ENCODE data around the gene TBL3.

GRCh38 chr16:1933097-1933661, 38.7 kb upstream of the TBL3 start:
- TF ChIP-seq, protein P1, sequence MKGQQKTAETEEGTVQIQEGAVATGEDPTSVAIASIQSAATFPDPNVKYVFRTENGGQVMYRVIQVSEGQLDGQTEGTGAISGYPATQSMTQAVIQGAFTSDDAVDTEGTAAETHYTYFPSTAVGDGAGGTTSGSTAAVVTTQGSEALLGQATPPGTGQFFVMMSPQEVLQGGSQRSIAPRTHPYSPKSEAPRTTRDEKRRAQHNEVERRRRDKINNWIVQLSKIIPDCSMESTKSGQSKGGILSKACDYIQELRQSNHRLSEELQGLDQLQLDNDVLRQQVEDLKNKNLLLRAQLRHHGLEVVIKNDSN (IDR thresholded peaks at IDR 0.05) = no peak
- TF ChIP-seq RAD21 (IDR thresholded peaks at IDR 0.05; ENCODE audit: low read depth) (no peak), FOXM1 (IDR thresholded peaks at IDR 0.05; ENCODE audit: borderline replicate concordance, low read depth) (no peak), MAX (IDR thresholded peaks at IDR 0.05) (no peak), CEBPB (IDR thresholded peaks at IDR 0.05) (no peak), TAF1 (IDR thresholded peaks at IDR 0.05; ENCODE audit: low read depth) (no peak), REST (IDR thresholded peaks at IDR 0.05; ENCODE audit: low read depth) (no peak), TEAD4 (IDR thresholded peaks at IDR 0.05) (no peak), EGR1 (IDR thresholded peaks at IDR 0.05) (no peak), TCF12 (IDR thresholded peaks at IDR 0.05; ENCODE audit: low read depth) (no peak), YY1 (IDR thresholded peaks at IDR 0.05; ENCODE audit: low read depth) (no peak)
